Sigmoid colon (tissue), 7 donors: ENCODE data around the gene SNX24. TPM values are rescaled to one million over a fixed set of nuclear protein-coding genes. Genes with fewer than 3 reads are reported as not detected.

ENCODE experiments used
- DNase-seq: peaks from one replicate; pipeline ENCODE4 v3.0.0-alpha.2; 2019
- H3K27ac ChIP-seq, 4 donors: fragments of 200-600 bp; sonication (generic); one replicate each; pipeline ENCODE4 v1.5.1; 2016 to 2019; ENCODE audit warnings: mild to moderate bottlenecking in 1 of 4
- H3K27me3 ChIP-seq, 3 donors: fragments of 200-600 bp; sonication (generic); one replicate each; pipeline ENCODE4 v1.5.1; 2019; ENCODE audit warnings: mild to moderate bottlenecking in 1 of 3
- H3K36me3 ChIP-seq, 4 donors: fragments of 200-600 bp; sonication (generic); one replicate each; pipeline ENCODE4 v1.5.1; 2016 to 2019
- H3K4me1 ChIP-seq, 4 donors: fragments of 200-600 bp; sonication (generic); one replicate each; pipeline ENCODE4 v1.5.1; 2017 to 2019
- H3K4me3 ChIP-seq, 4 donors: fragments of 200-600 bp; sonication (generic); one replicate each; pipeline ENCODE4 v1.5.1; 2017 to 2019; ENCODE audit warnings: mild to moderate bottlenecking in 2 of 4, moderate library complexity in 1 of 4
- H3K9me3 ChIP-seq, 4 donors: fragments of 200-600 bp in 3 of 4; sonication (generic) in 3 of 4; one replicate each; pipeline versions ENCODE4 v1.5.1 to v1.6.1; 2013 to 2019
- EP300 ChIP-seq, 4 donors: sonication (generic); formaldehyde crosslinking; IDR thresholded peaks; one replicate each; pipeline ENCODE4 v1.6.1; 2017; ENCODE audit warnings: antibody characterized with exemption in 4 of 4
- POLR2A ChIP-seq, 2 donors: fragments of 450-650 bp; IDR thresholded peaks; one replicate each; pipeline ENCODE4 v1.6.1; 2016; ENCODE audit warnings: antibody characterized with exemption in 2 of 2, mild to moderate bottlenecking in 2 of 2, moderate library complexity in 2 of 2
- POLR2AphosphoS5 ChIP-seq, 4 donors: sonication (generic); formaldehyde crosslinking; IDR thresholded peaks; one replicate each; pipeline ENCODE4 v1.6.1; 2017; ENCODE audit warnings: antibody characterized with exemption in 4 of 4
- WGBS, 2 donors: extraction: QIAGEN DNeasy Blood & Tissue Kit; methylation state at CpG; one replicate each; pipeline ENCODE4 v1.1.7; 2013; 5-methylcytosine and 5-hydroxymethylcytosine counted together
- intact Hi-C: fragments of 100-400 bp; cut with DNase I; formaldehyde crosslinking; loops from one replicate; pipeline ENCODE4 v1.15.1; 2023
- polyA plus RNA-seq, 3 donors: library from polyadenylated mRNA; stranded (reverse); fragments of 200-250 nt; gene quantifications; one replicate each; pipeline ENCODE4 v1.2.3, GENCODE V29; 2013
- total RNA-seq, 4 donors: library from RNA; depleted of rRNA; stranded (reverse); fragments of >200 nt; gene quantifications; one replicate each; pipeline ENCODE4 v1.1.0, GENCODE V29; 2016
- TF ChIP-seq, protein P1 (sequence below), 4 experiments: fragments of 450-650 bp in 3 of 4; fragments of 200-600 bp in 1 of 4; IDR thresholded peaks; one replicate each; pipeline ENCODE4 v1.5.1; 2016 to 2019; ENCODE audit warnings: antibody characterized with exemption in 4 of 4, mild to moderate bottlenecking in 3 of 4, moderate library complexity in 2 of 4
- donor health status: healthy with polysubstance abuse.
- donor health status: Bipolar disorder and iron deficiency.
- donor health status: healthy.

The SNX24 gene
- total and polyA plus RNA-seq, 7 donors: 7.3 to 28.2 (median 10.7) TPM

DNA sequence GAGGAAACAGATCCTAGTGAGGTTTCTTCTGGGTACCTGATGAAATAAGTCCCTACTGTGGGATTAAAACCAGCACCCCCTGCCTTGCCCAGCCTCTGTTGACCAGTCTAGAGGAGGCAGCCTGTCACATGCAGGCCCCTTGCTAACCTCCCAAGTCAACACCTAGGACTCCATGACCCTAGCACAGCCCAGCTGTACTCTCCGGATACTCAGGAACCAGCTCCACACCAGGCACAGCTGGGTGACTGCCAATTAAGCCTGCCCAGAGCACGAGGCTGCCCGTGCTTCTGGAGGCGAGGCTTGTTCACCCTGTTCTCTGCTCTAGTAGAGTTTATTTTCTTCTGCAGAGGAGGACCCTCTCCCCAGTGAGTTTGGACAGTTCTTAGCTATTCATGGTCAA is 92.5 kb downstream of the SNX24 start:
- intact Hi-C loops: no loop called here
- H3K4me3 ChIP-seq: no peak overlapping the region
- peak; percentile 76 for DNase-seq
- H3K27ac ChIP-seq: peak overlapping the region in 2 of 4 donors; percentile 16 to 57
- H3K27me3 ChIP-seq: no peaks in the 10 kb centered on the region
- 44 to 70% methylated on average over 4 of the region's 4 CpGs for WGBS, 2 donors
- no peak for TF ChIP-seq EP300 (IDR thresholded peaks at IDR 0.05)
- no peak for TF ChIP-seq POLR2AphosphoS5 (IDR thresholded peaks at IDR 0.05)
- TF ChIP-seq, protein P1, sequence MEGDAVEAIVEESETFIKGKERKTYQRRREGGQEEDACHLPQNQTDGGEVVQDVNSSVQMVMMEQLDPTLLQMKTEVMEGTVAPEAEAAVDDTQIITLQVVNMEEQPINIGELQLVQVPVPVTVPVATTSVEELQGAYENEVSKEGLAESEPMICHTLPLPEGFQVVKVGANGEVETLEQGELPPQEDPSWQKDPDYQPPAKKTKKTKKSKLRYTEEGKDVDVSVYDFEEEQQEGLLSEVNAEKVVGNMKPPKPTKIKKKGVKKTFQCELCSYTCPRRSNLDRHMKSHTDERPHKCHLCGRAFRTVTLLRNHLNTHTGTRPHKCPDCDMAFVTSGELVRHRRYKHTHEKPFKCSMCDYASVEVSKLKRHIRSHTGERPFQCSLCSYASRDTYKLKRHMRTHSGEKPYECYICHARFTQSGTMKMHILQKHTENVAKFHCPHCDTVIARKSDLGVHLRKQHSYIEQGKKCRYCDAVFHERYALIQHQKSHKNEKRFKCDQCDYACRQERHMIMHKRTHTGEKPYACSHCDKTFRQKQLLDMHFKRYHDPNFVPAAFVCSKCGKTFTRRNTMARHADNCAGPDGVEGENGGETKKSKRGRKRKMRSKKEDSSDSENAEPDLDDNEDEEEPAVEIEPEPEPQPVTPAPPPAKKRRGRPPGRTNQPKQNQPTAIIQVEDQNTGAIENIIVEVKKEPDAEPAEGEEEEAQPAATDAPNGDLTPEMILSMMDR (IDR thresholded peaks at IDR 0.05): no peak
- no peak for TF ChIP-seq POLR2A (IDR thresholded peaks at IDR 0.05)
- no peaks in the 10 kb centered on the region for H3K9me3 ChIP-seq
- H3K4me1 ChIP-seq: peaks cover 0 to 31% (median 12%) of the 10 kb centered on the region in 4 donors
- H3K36me3 ChIP-seq: no peaks in the 10 kb centered on the region

DNA sequence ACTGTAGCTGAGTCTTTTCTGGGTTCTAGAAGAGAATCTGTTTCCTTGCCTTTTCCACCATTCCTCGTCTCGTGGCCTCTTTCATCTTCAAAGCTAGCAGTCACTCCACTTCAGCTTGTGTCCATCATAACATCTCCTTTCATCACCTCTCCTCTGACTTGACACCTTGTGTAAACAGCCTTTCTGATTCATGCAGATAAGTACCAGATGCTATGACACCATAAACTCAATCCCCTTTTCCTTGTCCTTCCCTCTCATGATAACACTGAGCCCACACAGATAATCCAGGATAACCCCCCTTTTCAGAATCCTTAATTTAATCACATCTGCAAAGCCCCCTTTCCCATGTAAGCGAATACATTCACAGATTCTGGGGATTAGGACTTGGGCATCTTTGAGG is 95.5 kb downstream of the SNX24 start:
- no peaks in the 10 kb centered on the region for H3K36me3 ChIP-seq
- H3K4me3 ChIP-seq: no peak overlapping the region
- intact Hi-C loops: no loop called here
- H3K4me1 ChIP-seq: peaks cover 0 to 37% (median 22%) of the 10 kb centered on the region in 4 donors
- H3K9me3 ChIP-seq: no peaks in the 10 kb centered on the region
- 93 to 98% methylated on average over 3 of the region's 3 CpGs for WGBS, 2 donors
- DNase-seq: no peak
- TF ChIP-seq POLR2AphosphoS5 (IDR thresholded peaks at IDR 0.05): no peak
- TF ChIP-seq EP300 (IDR thresholded peaks at IDR 0.05): no peak
- TF ChIP-seq, protein P1 (IDR thresholded peaks at IDR 0.05): no peak
- no peak for TF ChIP-seq POLR2A (IDR thresholded peaks at IDR 0.05)
- no peaks in the 10 kb centered on the region for H3K27me3 ChIP-seq
- no peak overlapping the region for H3K27ac ChIP-seq

DNA sequence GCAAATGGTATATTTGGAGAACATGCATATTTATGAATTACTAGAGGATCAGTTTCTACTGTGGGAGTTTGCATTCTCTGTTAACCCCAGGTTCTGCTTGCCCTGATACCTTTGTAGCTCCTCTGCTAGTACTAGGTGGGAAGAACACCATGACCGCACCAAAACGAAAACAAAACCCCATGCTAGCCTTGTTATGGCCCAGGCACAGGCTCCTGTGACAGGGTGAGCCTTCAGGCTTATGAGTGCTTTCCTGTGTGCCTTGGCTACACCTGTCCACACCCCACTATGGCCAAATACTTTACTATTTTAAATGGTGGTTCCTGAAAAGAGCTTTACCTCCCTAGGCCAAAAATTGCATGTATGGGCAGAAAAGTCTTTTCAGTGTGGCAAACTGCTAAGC is 96.3 kb downstream of the SNX24 start:
- no peak overlapping the region for H3K4me3 ChIP-seq
- H3K9me3 ChIP-seq: no peaks in the 10 kb centered on the region
- peaks cover 0 to 34% (median 22%) of the 10 kb centered on the region in 4 donors for H3K4me1 ChIP-seq
- H3K27me3 ChIP-seq: no peaks in the 10 kb centered on the region
- DNase-seq: no peak
- H3K27ac ChIP-seq: no peak overlapping the region
- H3K36me3 ChIP-seq: no peaks in the 10 kb centered on the region
- intact Hi-C loops: no loop called here
- whole genome bisulfite sequencing, 2 donors: 92 to 98% methylated on average over 2 of the region's 2 CpGs
- TF ChIP-seq POLR2AphosphoS5 (IDR thresholded peaks at IDR 0.05) (no peak), POLR2A (IDR thresholded peaks at IDR 0.05) (no peak), EP300 (IDR thresholded peaks at IDR 0.05) (no peak)
- TF ChIP-seq, protein P1 (IDR thresholded peaks at IDR 0.05): no peak

DNA sequence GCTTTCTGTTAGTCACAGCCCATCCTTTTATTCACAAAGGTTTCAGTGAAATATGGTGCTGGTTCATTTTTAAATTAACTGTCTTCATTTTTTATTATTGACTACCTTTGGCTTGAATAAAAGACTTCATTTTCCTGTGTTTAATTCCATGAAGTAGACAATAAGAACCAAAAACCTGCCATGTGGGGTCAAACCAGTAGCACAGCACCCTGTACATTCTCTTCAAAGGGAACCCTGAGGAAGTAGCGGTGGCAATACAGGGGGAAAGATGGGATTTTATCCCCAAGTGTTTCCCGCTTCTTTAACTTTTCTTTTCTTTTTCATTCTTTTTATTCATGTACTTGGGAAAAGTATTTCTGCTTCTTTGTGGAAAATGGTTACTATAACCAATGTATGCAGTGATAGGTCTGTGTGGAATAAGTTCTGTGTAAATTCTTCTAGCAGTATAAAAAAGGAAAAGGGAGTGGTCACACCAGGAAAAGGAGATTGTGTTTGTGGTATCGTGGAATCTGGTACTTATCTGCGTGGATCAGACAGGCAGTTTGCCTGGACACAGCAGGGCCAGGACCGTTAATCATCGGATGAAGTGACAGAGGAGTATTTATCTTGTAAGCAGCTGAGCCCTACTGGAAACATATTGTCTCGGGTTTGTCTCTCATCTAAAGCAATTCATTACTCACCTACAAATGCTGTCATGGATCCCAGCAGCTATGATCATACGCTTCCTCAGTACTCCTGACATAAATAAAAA is 96.9 kb downstream of the SNX24 start:
- H3K4me1 ChIP-seq: peaks cover 0 to 33% (median 22%) of the 10 kb centered on the region in 4 donors
- TF ChIP-seq EP300 (IDR thresholded peaks at IDR 0.05): no peak
- TF ChIP-seq POLR2A (IDR thresholded peaks at IDR 0.05): no peak
- TF ChIP-seq POLR2AphosphoS5 (IDR thresholded peaks at IDR 0.05): peak in 2 of 4 donors; percentile 35 to 40
- TF ChIP-seq, protein P1 (IDR thresholded peaks at IDR 0.05): no peak
- no peaks in the 10 kb centered on the region for H3K9me3 ChIP-seq
- H3K4me3 ChIP-seq: no peak overlapping the region
- WGBS, 2 donors: 49 to 61% methylated on average over 8 of the region's 8 CpGs
- no peaks in the 10 kb centered on the region for H3K27me3 ChIP-seq
- intact Hi-C loops: no loop called here
- H3K27ac ChIP-seq: peak overlapping the region in 1 of 4 donors; percentile 26
- DNase-seq: no peak
- no peaks in the 10 kb centered on the region for H3K36me3 ChIP-seq
